Prostate gland (tissue), 2 donors: Measurements from ENCODE around the gene FOXK2.

Source experiments
- POLR2AphosphoS5 ChIP-seq: sonication (generic); formaldehyde crosslinking; IDR thresholded peaks from one replicate; pipeline ENCODE4 v1.6.1; 2017; ENCODE audit warnings: antibody characterized with exemption
- TF ChIP-seq, protein P1 (sequence below), 4 experiments: fragments of 200-600 bp in 2 of 4; fragments of 450-650 bp in 2 of 4; sonication (generic) in 2 of 4; IDR thresholded peaks; 1 replicate in 3 of 4; 2 replicates in 1 of 4; pipeline ENCODE4 v1.5.1; 2016 to 2019; ENCODE audit warnings: antibody characterized with exemption in 4 of 4, mild to moderate bottlenecking in 2 of 4, moderate library complexity in 2 of 4

DNA sequence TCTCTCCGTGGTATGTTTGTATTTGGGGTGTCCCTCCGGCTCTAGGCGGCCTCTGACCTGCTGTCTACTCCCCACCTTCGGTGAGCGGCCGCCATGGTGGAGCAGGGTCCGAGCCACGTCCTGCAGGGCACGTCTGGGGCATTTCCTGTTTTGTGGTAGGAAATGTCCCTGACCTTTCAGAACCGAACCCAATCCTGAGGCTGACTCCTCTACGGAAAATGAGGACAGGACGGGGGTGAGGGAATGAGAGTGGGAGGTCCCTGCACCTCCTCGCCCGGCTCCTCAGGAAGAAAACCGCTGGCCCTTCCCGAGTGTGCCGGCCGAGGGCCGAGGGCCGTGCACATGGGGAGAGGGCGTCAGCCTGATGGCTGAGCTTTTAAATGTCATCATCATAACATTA is 83.0 kb downstream of the FOXK2 start:
- TF ChIP-seq, protein P1, sequence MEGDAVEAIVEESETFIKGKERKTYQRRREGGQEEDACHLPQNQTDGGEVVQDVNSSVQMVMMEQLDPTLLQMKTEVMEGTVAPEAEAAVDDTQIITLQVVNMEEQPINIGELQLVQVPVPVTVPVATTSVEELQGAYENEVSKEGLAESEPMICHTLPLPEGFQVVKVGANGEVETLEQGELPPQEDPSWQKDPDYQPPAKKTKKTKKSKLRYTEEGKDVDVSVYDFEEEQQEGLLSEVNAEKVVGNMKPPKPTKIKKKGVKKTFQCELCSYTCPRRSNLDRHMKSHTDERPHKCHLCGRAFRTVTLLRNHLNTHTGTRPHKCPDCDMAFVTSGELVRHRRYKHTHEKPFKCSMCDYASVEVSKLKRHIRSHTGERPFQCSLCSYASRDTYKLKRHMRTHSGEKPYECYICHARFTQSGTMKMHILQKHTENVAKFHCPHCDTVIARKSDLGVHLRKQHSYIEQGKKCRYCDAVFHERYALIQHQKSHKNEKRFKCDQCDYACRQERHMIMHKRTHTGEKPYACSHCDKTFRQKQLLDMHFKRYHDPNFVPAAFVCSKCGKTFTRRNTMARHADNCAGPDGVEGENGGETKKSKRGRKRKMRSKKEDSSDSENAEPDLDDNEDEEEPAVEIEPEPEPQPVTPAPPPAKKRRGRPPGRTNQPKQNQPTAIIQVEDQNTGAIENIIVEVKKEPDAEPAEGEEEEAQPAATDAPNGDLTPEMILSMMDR (IDR thresholded peaks at IDR 0.05), result no peak
- TF ChIP-seq POLR2AphosphoS5, result no peak
